C4-2B (cell line): ENCODE results near the gene CCNG2.

Experiments used
- H3K27ac ChIP-seq: fragments of 450-650 bp; 2 replicates; pipeline ENCODE4 v1.5.1; 2017
- ZFX ChIP-seq: fragments of 450-650 bp; IDR thresholded peaks from 2 replicates; pipeline ENCODE4 v1.6.1; 2017
- TF ChIP-seq, protein P1 (sequence below): fragments of 450-650 bp; conservative IDR thresholded peaks from 2 replicates; pipeline ENCODE4 v1.5.1; 2017; ENCODE audit warnings: mild to moderate bottlenecking

CCNG2 gene

DNA sequence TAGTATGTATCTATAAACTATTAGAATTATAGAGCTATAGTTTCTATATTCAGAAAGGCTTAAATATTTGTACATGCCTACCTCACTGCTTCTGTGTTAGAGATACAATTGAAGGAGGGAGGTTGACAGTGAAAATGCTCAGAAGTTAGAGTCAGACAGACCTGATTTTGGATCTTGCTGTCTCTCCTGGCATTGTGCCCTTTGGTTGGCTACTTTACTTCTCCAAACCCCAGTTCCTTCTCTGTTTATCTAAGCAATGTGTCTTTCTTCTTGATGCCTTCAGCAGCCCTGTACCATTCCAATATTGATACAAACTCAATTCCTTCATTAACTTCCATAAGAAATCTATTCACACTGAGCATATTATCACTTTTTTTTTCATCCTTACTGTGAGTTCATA, 28.7 kb downstream of the CCNG2 start:
- no peak overlapping the region for H3K27ac ChIP-seq
- TF ChIP-seq, protein P1, sequence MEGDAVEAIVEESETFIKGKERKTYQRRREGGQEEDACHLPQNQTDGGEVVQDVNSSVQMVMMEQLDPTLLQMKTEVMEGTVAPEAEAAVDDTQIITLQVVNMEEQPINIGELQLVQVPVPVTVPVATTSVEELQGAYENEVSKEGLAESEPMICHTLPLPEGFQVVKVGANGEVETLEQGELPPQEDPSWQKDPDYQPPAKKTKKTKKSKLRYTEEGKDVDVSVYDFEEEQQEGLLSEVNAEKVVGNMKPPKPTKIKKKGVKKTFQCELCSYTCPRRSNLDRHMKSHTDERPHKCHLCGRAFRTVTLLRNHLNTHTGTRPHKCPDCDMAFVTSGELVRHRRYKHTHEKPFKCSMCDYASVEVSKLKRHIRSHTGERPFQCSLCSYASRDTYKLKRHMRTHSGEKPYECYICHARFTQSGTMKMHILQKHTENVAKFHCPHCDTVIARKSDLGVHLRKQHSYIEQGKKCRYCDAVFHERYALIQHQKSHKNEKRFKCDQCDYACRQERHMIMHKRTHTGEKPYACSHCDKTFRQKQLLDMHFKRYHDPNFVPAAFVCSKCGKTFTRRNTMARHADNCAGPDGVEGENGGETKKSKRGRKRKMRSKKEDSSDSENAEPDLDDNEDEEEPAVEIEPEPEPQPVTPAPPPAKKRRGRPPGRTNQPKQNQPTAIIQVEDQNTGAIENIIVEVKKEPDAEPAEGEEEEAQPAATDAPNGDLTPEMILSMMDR, result no peak
- no peak for TF ChIP-seq ZFX

DNA sequence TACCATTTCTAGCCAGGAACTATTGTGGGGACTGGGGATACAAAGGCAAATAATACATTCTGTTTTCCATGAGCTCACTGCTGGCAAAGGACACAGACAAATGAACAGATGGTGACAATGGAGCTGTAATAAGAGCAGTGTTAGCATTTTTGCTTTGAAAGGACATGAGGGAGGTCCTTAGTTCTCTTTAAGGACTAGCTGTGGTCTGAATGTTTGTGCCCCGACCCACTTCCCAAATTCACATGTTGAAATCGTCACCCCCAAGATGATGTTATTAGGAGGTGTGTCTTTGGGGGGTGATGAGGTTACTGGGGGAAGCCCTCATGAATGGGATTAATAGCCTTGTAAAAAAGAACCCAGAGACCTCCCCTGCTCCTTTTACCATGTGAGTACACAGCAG, 30.3 kb downstream of the CCNG2 start:
- TF ChIP-seq, protein P1, result no peak
- TF ChIP-seq ZFX, result no peak

DNA sequence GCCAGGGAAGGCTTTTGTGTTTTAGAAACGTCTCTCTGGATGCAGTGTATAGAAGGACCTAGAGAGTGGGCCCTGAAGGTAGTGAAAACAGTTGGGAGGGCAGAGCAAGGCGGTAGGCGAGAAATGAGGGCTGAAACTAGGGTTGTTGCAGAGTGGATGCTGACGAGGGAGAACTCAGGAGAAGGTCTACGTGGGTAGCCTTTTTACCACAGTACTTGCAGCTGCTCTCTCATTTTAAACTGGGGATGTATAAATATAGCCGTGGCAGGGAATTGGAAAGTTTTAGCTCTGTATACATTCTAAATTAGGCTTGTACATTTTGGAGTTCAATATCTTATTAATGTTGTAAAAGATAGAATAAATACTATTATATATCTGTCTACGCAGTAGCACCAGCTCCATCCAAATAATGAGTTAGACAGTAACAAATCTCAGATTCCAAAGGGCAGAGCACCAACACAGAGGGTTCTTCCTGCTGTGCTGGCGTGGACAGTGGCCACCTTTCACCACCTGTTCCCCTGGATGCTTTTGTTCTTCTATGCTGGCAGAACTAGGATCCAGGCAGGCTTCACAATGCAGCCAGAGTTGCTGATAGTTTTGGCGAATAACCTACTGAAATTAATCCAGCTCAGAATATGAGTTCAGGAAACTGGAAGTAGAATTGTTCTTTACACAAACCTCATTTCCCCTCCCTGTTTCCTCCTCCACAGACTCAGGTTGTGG, 31.7 kb downstream of the CCNG2 start:
- H3K27ac ChIP-seq, result no peak overlapping the region
- no peak for TF ChIP-seq ZFX
- TF ChIP-seq, protein P1, result no peak

More for the DNA sequence above, 30.3 kb downstream of the CCNG2 start:
- no peak overlapping the region for H3K27ac ChIP-seq

DNA sequence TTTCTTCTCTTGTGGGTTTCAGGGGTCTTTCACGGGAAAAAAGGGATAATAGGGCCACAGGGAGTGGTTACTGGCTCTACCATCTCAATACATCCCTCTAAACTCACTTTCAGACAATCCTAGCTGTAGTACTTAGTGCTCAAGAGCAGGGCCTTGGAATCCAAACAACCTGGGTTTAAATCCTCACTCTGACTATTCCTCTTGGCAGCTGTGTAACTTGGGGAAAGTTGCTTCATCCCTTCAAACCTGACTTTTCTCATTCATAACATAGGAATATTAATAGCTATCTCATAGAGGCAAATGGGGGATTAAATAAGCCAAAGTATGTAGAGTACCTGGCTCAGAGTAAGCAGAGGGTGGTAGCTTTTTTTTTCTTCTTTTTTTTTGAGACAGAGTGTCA, 32.4 kb downstream of the CCNG2 start:
- H3K27ac ChIP-seq, result no peak overlapping the region
- TF ChIP-seq, protein P1, result no peak
- no peak for TF ChIP-seq ZFX

DNA sequence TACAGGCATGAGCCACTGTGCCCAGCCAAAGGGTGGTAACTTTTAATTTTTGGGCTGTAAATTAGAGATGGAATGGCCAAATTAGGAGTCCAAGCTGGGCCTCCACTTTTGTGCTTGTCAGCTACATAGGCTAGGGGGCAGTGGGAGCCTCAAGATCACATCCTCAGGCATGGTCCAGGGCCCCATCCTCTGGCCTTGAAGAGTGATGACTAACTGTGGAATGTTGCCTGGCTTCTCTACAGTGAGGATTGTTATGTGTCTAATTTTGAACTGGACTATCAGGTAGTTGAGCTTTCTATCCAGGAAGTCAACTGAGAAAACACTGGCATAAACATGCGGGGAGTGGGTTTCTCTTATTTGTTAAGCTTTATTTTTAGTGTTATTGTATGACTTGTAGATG, 33.0 kb downstream of the CCNG2 start:
- no peak for TF ChIP-seq ZFX
- TF ChIP-seq, protein P1, result no peak
- no peak overlapping the region for H3K27ac ChIP-seq

DNA sequence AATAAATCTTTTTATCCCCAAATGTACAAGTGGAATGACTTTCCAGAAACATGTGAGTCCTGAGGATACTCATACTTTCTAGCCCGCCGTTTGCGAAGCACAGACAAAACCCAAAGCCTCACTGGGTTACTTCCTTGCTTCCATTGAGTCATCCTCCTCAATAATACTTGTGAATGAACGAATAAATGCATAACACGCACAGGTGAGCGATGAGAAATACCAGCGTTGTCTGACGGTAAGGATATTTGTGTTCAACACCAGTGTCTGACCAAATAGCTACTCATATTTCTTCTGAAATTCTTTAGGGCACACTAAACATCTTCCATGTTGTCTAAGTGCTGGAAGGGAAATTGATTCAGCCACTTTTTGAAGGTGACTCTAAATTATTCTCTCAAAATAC, 36.0 kb downstream of the CCNG2 start:
- no peak overlapping the region for H3K27ac ChIP-seq
- TF ChIP-seq, protein P1, result no peak
- no peak for TF ChIP-seq ZFX

DNA sequence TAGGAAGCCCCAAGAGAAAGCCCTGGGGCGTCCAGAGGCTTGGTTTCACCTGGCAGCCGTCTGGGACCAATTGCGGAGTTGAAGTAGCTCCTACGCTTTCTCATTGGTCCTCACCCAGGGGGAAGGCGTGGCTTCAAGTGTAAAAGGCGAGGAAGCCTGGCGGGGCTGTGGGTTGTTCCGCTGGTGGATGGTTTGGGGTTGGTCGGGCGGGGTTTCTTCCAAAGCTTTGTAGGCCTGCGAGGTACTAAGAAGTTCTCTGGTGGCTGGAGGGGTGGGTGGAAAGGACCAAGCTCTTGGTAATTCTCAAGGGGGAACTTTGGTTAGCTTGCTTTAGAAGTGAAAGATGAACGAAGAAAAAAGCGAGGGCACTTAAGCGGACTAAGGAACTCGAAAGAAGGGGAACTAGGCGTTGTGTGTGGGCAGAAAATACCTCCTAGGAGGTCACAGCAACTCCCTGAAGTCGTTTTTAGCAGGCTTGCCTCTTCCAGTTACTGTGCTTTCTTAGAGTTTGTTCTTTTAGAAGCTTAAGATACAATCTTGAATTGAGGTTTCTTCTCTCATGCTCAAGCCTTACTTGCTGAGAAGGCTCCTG, 36.6 kb downstream of the CCNG2 start:
- no peak overlapping the region for H3K27ac ChIP-seq
- TF ChIP-seq, protein P1, result no peak
- no peak for TF ChIP-seq ZFX
